ENCODE measurements around the gene GALNT7. TPM values are rescaled to one million over a fixed set of nuclear protein-coding genes. Genes with fewer than 3 reads are reported as not detected.
A peak's percentile ranks its signal among the peaks of the same experiment; 100 is the strongest.

GALNT7 gene
- total and polyA plus RNA-seq, 2 of the 13 experiments (the other 11 are each of a cell fraction or from before 2014, with no cell fraction given), result 0.08 to 0.13 TPM

DNA sequence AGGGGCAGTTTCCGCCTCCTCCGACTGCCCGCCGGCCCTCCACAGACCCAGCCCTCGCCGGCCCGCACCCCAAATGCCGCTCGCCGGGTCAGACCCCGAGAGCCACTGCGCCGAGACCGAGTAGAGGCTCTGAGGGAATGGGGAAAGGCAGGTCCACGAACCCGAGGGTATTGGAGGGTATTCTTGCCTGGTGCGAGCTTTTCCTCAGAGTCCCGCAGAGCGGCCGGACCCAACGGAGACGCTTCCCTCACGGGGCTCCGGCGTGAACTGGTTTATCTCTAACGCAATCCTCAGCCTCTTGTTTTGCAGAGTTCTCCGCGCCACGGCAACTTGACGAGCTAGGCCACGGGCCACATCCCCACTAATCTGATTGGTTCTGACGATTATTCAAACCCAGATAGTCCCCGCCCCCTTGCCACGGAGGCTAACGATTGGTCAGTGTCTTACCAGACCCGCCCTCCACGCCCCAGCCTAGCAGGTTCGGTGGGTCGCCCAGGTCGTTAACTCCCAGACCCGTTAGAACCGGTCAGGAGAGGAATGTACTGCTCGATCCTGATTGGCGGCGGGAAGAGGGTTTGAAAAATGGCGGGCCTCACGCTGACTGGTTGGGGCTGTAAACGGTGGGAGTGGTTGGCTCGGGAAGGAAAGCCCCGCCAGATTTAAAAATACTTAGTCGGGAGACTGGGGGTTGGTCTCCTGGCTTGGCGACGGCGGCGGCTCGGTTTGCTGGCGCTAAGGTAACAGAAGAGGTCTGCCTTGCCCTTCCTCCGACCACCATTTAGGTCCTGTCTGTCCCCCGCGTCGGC lies 165.7 kb downstream of the GALNT7 start, which contains the start of gene HMGB2 (continued):
- TF ChIP-seq, protein P1, sequence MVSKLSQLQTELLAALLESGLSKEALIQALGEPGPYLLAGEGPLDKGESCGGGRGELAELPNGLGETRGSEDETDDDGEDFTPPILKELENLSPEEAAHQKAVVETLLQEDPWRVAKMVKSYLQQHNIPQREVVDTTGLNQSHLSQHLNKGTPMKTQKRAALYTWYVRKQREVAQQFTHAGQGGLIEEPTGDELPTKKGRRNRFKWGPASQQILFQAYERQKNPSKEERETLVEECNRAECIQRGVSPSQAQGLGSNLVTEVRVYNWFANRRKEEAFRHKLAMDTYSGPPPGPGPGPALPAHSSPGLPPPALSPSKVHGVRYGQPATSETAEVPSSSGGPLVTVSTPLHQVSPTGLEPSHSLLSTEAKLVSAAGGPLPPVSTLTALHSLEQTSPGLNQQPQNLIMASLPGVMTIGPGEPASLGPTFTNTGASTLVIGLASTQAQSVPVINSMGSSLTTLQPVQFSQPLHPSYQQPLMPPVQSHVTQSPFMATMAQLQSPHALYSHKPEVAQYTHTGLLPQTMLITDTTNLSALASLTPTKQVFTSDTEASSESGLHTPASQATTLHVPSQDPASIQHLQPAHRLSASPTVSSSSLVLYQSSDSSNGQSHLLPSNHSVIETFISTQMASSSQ (IDR thresholded peaks at IDR 0.05; ENCODE audit: low read depth), result no peak; the same call in 1 of the 2 replicates
- TF ChIP-seq, protein P1 (CRISPR knock-in tag; IDR thresholded peaks at IDR 0.05; ENCODE audit: borderline replicate concordance), result no peak; the same call in 1 of the 2 replicates
- TF ChIP-seq, protein P2, sequence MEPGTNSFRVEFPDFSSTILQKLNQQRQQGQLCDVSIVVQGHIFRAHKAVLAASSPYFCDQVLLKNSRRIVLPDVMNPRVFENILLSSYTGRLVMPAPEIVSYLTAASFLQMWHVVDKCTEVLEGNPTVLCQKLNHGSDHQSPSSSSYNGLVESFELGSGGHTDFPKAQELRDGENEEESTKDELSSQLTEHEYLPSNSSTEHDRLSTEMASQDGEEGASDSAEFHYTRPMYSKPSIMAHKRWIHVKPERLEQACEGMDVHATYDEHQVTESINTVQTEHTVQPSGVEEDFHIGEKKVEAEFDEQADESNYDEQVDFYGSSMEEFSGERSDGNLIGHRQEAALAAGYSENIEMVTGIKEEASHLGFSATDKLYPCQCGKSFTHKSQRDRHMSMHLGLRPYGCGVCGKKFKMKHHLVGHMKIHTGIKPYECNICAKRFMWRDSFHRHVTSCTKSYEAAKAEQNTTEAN (CRISPR knock-in tag; conservative IDR thresholded peaks at IDR 0.05), result peak; percentile 19; the same call in 1 of the 2 replicates
- peak; percentile 71 for TF ChIP-seq KMT2A (CRISPR knock-in tag; IDR thresholded peaks at IDR 0.05)
- TF ChIP-seq ZMYM4 (CRISPR knock-in tag; IDR thresholded peaks at IDR 0.05), result peak; percentile 98
- TF ChIP-seq, protein P3, sequence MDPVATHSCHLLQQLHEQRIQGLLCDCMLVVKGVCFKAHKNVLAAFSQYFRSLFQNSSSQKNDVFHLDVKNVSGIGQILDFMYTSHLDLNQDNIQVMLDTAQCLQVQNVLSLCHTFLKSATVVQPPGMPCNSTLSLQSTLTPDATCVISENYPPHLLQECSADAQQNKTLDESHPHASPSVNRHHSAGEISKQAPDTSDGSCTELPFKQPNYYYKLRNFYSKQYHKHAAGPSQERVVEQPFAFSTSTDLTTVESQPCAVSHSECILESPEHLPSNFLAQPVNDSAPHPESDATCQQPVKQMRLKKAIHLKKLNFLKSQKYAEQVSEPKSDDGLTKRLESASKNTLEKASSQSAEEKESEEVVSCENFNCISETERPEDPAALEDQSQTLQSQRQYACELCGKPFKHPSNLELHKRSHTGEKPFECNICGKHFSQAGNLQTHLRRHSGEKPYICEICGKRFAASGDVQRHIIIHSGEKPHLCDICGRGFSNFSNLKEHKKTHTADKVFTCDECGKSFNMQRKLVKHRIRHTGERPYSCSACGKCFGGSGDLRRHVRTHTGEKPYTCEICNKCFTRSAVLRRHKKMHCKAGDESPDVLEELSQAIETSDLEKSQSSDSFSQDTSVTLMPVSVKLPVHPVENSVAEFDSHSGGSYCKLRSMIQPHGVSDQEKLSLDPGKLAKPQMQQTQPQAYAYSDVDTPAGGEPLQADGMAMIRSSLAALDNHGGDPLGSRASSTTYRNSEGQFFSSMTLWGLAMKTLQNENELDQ (CRISPR knock-in tag; IDR thresholded peaks at IDR 0.05; ENCODE audit: borderline replicate concordance), result no peak
- peak; percentile 92 for TF ChIP-seq POGZ (CRISPR knock-in tag; IDR thresholded peaks at IDR 0.05)
- peak; percentile 96 for TF ChIP-seq POLR2AphosphoS5 (IDR thresholded peaks at IDR 0.05; ENCODE audit: low read depth, low read length)
- TF ChIP-seq, protein P4, sequence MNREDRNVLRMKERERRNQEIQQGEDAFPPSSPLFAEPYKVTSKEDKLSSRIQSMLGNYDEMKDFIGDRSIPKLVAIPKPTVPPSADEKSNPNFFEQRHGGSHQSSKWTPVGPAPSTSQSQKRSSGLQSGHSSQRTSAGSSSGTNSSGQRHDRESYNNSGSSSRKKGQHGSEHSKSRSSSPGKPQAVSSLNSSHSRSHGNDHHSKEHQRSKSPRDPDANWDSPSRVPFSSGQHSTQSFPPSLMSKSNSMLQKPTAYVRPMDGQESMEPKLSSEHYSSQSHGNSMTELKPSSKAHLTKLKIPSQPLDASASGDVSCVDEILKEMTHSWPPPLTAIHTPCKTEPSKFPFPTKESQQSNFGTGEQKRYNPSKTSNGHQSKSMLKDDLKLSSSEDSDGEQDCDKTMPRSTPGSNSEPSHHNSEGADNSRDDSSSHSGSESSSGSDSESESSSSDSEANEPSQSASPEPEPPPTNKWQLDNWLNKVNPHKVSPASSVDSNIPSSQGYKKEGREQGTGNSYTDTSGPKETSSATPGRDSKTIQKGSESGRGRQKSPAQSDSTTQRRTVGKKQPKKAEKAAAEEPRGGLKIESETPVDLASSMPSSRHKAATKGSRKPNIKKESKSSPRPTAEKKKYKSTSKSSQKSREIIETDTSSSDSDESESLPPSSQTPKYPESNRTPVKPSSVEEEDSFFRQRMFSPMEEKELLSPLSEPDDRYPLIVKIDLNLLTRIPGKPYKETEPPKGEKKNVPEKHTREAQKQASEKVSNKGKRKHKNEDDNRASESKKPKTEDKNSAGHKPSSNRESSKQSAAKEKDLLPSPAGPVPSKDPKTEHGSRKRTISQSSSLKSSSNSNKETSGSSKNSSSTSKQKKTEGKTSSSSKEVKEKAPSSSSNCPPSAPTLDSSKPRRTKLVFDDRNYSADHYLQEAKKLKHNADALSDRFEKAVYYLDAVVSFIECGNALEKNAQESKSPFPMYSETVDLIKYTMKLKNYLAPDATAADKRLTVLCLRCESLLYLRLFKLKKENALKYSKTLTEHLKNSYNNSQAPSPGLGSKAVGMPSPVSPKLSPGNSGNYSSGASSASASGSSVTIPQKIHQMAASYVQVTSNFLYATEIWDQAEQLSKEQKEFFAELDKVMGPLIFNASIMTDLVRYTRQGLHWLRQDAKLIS (CRISPR knock-in tag; IDR thresholded peaks at IDR 0.05), result peak; percentile 82; the same call in 1 of the 2 replicates
- no peak for TF ChIP-seq EP300 (IDR thresholded peaks at IDR 0.05; ENCODE audit: low read depth in 2 of 2, low read length in 2 of 2)
- no peak for TF ChIP-seq EP300 (CRISPR knock-in tag; IDR thresholded peaks at IDR 0.05; ENCODE audit: borderline replicate concordance)
- peak; percentile 51; the same call in 1 of the 2 replicates for TF ChIP-seq TGIF2 (CRISPR knock-in tag; IDR thresholded peaks at IDR 0.05)
- TF ChIP-seq ZNF180 (CRISPR knock-in tag; IDR thresholded peaks at IDR 0.05; ENCODE audit: borderline replicate concordance, low read depth), result no peak
- TF ChIP-seq RFX1 (IDR thresholded peaks at IDR 0.05), result peak; percentile 25; the same call in 1 of the 2 replicates

Measured in HepG2 (cell line).